Measurements from ENCODE around the gene MYLK4.

- TF ChIP-seq CTCF (IDR thresholded peaks at IDR 0.05 in 4 of 5, conservative IDR thresholded peaks at IDR 0.05 in 1 of 5) (no peak), POLR2A (IDR thresholded peaks at IDR 0.05) (no peak)
Measured at GRCh38 chr6:2784930-2785329, 34.2 kb upstream of the MYLK4 start.

Measured in gastrocnemius medialis (tissue), 4 donors.